GM23338 (cell line): ENCODE data around the gene EDEM2. TPM values are rescaled to one million over a fixed set of nuclear protein-coding genes. Genes with fewer than 3 reads are reported as not detected.
A peak's percentile ranks its signal among the peaks of the same experiment; 100 is the strongest.

Experiments used
- ATAC-seq: fragments of 200-7000 bp; cut with Tn5 transposase; 3 replicates; pipeline ENCODE4 v1.9.1; 2020
- DNase-seq: peaks from one replicate; pipeline ENCODE4 v3.0.0-alpha.2; 2015; ENCODE audit warnings: low spot score
- H2AFZ ChIP-seq: fragments of 200-600 bp; sonication (generic); 2 replicates; pipeline ENCODE4 v1.8.0; 2016; ENCODE audit warnings: antibody characterized with exemption, mild to moderate bottlenecking, moderate library complexity
- H3F3A ChIP-seq: fragments of 200-600 bp; sonication (generic); replicated peaks from 2 replicates; pipeline ENCODE4 v1.8.0; 2017; ENCODE audit warnings: antibody characterized with exemption, mixed run types, low read depth
- H3K27ac ChIP-seq: fragments of 200-600 bp; sonication (generic); 2 replicates; pipeline ENCODE4 v1.6.1; 2016; ENCODE audit warnings: low read depth
- H3K27me3 ChIP-seq: fragments of 200-600 bp; sonication (generic); 2 replicates; pipeline ENCODE4 v1.8.0; 2016; ENCODE audit warnings: mild to moderate bottlenecking, mixed run types, moderate library complexity; ENCODE audit not compliant: insufficient read depth
- H3K36me3 ChIP-seq: fragments of 200-600 bp; sonication (generic); 2 replicates; pipeline ENCODE4 v1.8.0; 2016; ENCODE audit warnings: mild to moderate bottlenecking; ENCODE audit not compliant: insufficient read depth
- H3K4me1 ChIP-seq: fragments of 200-600 bp; sonication (generic); 2 replicates; pipeline ENCODE4 v1.8.0; 2016; ENCODE audit warnings: mild to moderate bottlenecking, moderate library complexity; ENCODE audit not compliant: insufficient read depth
- H3K4me2 ChIP-seq: fragments of 200-600 bp; sonication (generic); 2 replicates; pipeline ENCODE4 v1.7.1; 2017; ENCODE audit warnings: mixed run types
- H3K4me3 ChIP-seq: fragments of 200-600 bp; sonication (generic); 2 replicates; pipeline ENCODE4 v1.6.1; 2016; ENCODE audit warnings: mixed run types
- H3K79me2 ChIP-seq: fragments of 200-600 bp; sonication (generic); replicated peaks from 2 replicates; pipeline ENCODE4 v1.8.0; 2017; ENCODE audit warnings: mild to moderate bottlenecking; ENCODE audit not compliant: insufficient read depth
- H3K9me2 ChIP-seq: fragments of 200-600 bp; sonication (generic); 2 replicates; pipeline ENCODE4 v1.8.0; 2017; ENCODE audit not compliant: insufficient read depth
- H4K20me1 ChIP-seq: fragments of 200-600 bp; sonication (generic); replicated peaks from 2 replicates; pipeline ENCODE4 v1.8.0; 2017; ENCODE audit warnings: mild to moderate bottlenecking; ENCODE audit not compliant: insufficient read depth
- H3K27ac Mint-ChIP-seq: 2 replicates; pipeline ENCODE4 v1.8.0; 2020; ENCODE audit warnings: inconsistent platforms, mild to moderate bottlenecking, moderate library complexity, mixed read lengths
- H3K27me3 Mint-ChIP-seq: 3 replicates; pipeline ENCODE4 v1.8.0; 2022; ENCODE audit warnings: low read depth, mild to moderate bottlenecking, moderate library complexity, mixed read lengths, inconsistent platforms; ENCODE audit not compliant: insufficient read depth, poor library complexity
- H3K36me3 Mint-ChIP-seq: 3 replicates; pipeline ENCODE4 v1.8.0; 2021; ENCODE audit warnings: low read depth, mild to moderate bottlenecking, inconsistent platforms, moderate library complexity, mixed read lengths
- H3K4me1 Mint-ChIP-seq: 3 replicates; pipeline ENCODE4 v1.8.0; 2020; ENCODE audit warnings: mild to moderate bottlenecking, inconsistent platforms, mixed read lengths
- H3K4me3 Mint-ChIP-seq: 3 replicates; pipeline ENCODE4 v1.8.0; 2021; ENCODE audit warnings: moderate library complexity, mild to moderate bottlenecking, inconsistent platforms, mixed read lengths
- H3K9me3 Mint-ChIP-seq: 3 replicates; pipeline ENCODE4 v1.8.0; 2020; ENCODE audit warnings: moderate library complexity, mild to moderate bottlenecking, inconsistent platforms, mixed read lengths
- EZH2 ChIP-seq: fragments of 200-600 bp; sonication (generic); IDR thresholded peaks from one replicate; pipeline ENCODE4 v1.8.0; 2017; ENCODE audit warnings: antibody characterized with exemption, mild to moderate bottlenecking, low read depth; ENCODE audit not compliant: unreplicated experiment
- POLR2AphosphoS5 ChIP-seq: IDR thresholded peaks from 2 replicates; pipeline ENCODE4 v1.6.1; 2016; ENCODE audit warnings: antibody characterized with exemption, low read depth
- STAT1 ChIP-seq: IDR thresholded peaks from one replicate; pipeline ENCODE4 v1.6.1; 2016; ENCODE audit warnings: antibody characterized with exemption; ENCODE audit not compliant: unreplicated experiment
- ZNF114 ChIP-seq: fragments of 250-450 bp; sonication (Bioruptor Pico); IDR thresholded peaks from 2 replicates; pipeline ENCODE4 v1.5.0; 2020; ENCODE audit warnings: mild to moderate bottlenecking, moderate library complexity
- polyA plus RNA-seq: library from polyadenylated mRNA; unstranded; fragments of >200 nt; fragmentation: Nextera tagmentation; extraction: Ambion mirVana; gene quantifications from 2 replicates; pipeline ENCODE4 v1.2.1, GENCODE V29; 2016
- total RNA-seq: library from RNA; depleted of rRNA; stranded (reverse); fragments of >200 nt; shearing (Covaris generic); gene quantifications from 2 replicates; pipeline ENCODE4 v1.2.3, GENCODE V29; 2014
- TF ChIP-seq, protein P1 (sequence below): fragments of 250-450 bp; sonication (Bioruptor Pico); IDR thresholded peaks from 2 replicates; pipeline ENCODE4 v1.5.0; 2020; ENCODE audit warnings: mild to moderate bottlenecking, moderate library complexity
- TF ChIP-seq, protein P2 (sequence below): IDR thresholded peaks from 2 replicates; pipeline ENCODE4 v1.6.1; 2016; ENCODE audit warnings: antibody characterized with exemption
- TF ChIP-seq, protein P3 (sequence below): IDR thresholded peaks from one replicate; pipeline ENCODE4 v1.6.1; 2018; ENCODE audit warnings: antibody characterized with exemption; ENCODE audit not compliant: unreplicated experiment

Gene EDEM2
- total and polyA plus RNA-seq, 2 experiments from 2014 or later, result 13.9 to 25.3 TPM

DNA sequence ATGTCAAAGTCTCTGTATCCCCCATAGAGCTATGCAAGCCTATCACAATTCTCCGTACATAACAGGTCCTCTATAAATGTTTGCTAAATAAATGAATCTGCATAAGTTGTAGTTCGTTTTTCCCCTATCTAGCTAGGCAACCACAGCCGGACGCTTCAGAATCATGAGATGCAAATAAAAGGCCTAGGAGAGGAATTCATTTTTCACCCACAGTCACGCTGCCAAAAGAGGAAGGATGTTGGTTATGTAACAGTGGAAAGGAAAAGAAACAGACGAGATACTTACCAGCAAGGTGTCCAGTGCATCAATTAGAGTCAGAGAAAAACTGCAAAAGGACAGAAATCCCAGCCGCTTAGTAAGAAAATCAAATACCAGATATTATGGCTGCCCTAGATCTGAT is 2.4 kb downstream of the EDEM2 start (continued):
- TF ChIP-seq, protein P1, sequence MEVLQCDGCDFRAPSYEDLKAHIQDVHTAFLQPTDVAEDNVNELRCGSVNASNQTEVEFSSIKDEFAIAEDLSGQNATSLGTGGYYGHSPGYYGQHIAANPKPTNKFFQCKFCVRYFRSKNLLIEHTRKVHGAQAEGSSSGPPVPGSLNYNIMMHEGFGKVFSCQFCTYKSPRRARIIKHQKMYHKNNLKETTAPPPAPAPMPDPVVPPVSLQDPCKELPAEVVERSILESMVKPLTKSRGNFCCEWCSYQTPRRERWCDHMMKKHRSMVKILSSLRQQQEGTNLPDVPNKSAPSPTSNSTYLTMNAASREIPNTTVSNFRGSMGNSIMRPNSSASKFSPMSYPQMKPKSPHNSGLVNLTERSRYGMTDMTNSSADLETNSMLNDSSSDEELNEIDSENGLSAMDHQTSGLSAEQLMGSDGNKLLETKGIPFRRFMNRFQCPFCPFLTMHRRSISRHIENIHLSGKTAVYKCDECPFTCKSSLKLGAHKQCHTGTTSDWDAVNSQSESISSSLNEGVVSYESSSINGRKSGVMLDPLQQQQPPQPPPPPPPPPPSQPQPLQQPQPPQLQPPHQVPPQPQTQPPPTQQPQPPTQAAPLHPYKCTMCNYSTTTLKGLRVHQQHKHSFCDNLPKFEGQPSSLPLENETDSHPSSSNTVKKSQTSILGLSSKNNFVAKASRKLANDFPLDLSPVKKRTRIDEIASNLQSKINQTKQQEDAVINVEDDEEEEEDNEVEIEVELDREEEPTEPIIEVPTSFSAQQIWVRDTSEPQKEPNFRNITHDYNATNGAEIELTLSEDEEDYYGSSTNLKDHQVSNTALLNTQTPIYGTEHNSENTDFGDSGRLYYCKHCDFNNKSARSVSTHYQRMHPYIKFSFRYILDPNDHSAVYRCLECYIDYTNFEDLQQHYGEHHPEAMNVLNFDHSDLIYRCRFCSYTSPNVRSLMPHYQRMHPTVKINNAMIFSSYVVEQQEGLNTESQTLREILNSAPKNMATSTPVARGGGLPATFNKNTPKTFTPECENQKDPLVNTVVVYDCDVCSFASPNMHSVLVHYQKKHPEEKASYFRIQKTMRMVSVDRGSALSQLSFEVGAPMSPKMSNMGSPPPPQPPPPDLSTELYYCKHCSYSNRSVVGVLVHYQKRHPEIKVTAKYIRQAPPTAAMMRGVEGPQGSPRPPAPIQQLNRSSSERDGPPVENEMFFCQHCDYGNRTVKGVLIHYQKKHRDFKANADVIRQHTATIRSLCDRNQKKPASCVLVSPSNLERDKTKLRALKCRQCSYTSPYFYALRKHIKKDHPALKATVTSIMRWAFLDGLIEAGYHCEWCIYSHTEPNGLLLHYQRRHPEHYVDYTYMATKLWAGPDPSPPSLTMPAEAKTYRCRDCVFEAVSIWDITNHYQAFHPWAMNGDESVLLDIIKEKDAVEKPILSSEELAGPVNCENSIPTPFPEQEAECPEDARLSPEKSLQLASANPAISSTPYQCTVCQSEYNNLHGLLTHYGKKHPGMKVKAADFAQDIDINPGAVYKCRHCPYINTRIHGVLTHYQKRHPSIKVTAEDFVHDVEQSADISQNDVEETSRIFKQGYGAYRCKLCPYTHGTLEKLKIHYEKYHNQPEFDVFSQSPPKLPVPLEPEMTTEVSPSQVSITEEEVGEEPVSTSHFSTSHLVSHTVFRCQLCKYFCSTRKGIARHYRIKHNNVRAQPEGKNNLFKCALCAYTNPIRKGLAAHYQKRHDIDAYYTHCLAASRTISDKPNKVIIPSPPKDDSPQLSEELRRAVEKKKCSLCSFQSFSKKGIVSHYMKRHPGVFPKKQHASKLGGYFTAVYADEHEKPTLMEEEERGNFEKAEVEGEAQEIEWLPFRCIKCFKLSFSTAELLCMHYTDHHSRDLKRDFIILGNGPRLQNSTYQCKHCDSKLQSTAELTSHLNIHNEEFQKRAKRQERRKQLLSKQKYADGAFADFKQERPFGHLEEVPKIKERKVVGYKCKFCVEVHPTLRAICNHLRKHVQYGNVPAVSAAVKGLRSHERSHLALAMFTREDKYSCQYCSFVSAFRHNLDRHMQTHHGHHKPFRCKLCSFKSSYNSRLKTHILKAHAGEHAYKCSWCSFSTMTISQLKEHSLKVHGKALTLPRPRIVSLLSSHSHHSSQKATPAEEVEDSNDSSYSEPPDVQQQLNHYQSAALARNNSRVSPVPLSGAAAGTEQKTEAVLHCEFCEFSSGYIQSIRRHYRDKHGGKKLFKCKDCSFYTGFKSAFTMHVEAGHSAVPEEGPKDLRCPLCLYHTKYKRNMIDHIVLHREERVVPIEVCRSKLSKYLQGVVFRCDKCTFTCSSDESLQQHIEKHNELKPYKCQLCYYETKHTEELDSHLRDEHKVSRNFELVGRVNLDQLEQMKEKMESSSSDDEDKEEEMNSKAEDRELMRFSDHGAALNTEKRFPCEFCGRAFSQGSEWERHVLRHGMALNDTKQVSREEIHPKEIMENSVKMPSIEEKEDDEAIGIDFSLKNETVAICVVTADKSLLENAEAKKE (CRISPR knock-in tag), result no peak
- no peak for TF ChIP-seq STAT1

DNA sequence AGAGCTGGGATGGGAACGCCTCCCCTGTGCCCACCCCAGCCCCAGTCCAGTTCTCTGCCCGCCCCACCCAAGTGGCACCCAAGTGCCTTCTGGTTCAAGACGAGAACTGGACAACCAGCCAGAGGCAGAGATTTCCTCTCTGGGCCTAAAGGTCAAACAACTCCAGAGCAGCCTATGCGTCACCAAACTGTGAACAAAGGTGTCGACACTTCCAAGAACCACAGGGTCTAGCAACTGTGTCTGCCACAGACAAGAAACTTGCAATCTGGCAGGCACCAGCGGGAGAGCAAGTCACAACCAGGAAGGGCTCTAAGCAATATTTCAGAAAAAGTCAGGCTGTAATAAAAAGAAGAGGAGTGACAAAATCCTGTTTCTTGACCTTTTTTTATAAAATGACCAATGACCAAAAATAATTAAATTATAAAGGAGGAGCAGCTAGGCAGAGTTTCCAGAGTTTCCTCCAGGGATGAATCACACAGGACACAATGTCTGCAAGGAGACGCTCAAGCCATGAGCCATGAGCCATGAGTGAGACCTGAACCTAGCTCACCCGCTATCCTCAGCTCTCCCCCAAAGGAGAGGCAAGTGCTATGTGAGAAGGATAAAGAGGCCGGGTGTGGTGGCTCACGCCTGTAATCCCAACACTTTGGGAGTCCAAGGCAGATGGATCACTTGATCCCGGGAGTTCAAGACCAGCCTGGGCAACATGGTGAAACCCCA is 11.1 kb downstream of the EDEM2 start:
- Histone ChIP-seq H3K4me3 (no peak overlapping the region), H2AFZ (no peak overlapping the region), H3K27ac (no peak overlapping the region), H3K79me2 (no peaks in the 10 kb centered on the region), H3K27me3 (no peaks in the 10 kb centered on the region), H4K20me1 (no peaks in the 10 kb centered on the region), H3K4me2 (no peak overlapping the region), H3F3A (no peaks in the 10 kb centered on the region), H3K9me2 (no peaks in the 10 kb centered on the region), H3K4me1 (no peaks in the 10 kb centered on the region), H3K36me3 (peaks cover 10% of the 10 kb centered on the region; the same call in 1 of the 2 replicates)
- Mint-ChIP-seq H3K9me3 (no peaks in the 10 kb centered on the region), H3K36me3 (peaks cover 20% of the 10 kb centered on the region), H3K4me3 (no peak overlapping the region), H3K27me3 (peaks cover 2% of the 10 kb centered on the region), H3K4me1 (no peaks in the 10 kb centered on the region), H3K27ac (0 out of 2 replicates have a peak overlapping the region, but pooled peaks have one; percentile 60)
- ATAC-seq (no peak), DNase-seq (no peak)
- TF ChIP-seq ZNF114, result no peak
- TF ChIP-seq STAT1, result no peak

DNA sequence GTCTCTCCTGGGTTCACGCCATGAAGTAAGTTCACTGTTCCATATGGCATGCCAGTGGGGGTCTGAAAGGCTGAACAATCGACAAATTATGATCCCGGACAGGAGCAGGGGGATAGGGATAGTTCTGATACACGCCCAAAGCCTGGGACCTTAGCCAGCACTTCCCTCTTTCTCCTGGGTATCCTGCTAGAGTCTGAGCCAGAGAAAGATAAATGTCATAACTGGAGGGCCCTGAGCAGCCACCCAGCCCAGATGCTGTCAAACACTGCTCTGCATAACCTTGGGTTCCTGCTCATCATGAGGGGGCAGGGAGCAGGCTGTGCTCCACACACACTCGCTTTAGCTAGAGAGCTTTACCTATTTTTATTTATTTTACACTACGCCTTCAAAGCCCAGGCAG is 12.3 kb downstream of the EDEM2 start:
- peaks cover 17% of the 10 kb centered on the region for H3K36me3 Mint-ChIP-seq

More for the DNA sequence above, 12.3 kb downstream of the EDEM2 start:
- Mint-ChIP-seq H3K27me3 (peaks cover 2% of the 10 kb centered on the region), H3K9me3 (no peaks in the 10 kb centered on the region), H3K4me1 (no peaks in the 10 kb centered on the region), H3K27ac (no peak overlapping the region), H3K4me3 (no peak overlapping the region)
- Histone ChIP-seq H3K27me3 (no peaks in the 10 kb centered on the region), H3K4me3 (no peak overlapping the region), H3K36me3 (peaks cover 6% of the 10 kb centered on the region; the same call in 1 of the 2 replicates), H3K9me2 (no peaks in the 10 kb centered on the region), H3K27ac (no peak overlapping the region), H3K79me2 (no peaks in the 10 kb centered on the region), H4K20me1 (no peaks in the 10 kb centered on the region), H3F3A (no peaks in the 10 kb centered on the region), H3K4me1 (no peaks in the 10 kb centered on the region), H2AFZ (no peak overlapping the region), H3K4me2 (no peak overlapping the region)
- TF ChIP-seq POLR2AphosphoS5 (no peak), EZH2 (no peak), ZNF114 (no peak), STAT1 (no peak)
- TF ChIP-seq, protein P2, sequence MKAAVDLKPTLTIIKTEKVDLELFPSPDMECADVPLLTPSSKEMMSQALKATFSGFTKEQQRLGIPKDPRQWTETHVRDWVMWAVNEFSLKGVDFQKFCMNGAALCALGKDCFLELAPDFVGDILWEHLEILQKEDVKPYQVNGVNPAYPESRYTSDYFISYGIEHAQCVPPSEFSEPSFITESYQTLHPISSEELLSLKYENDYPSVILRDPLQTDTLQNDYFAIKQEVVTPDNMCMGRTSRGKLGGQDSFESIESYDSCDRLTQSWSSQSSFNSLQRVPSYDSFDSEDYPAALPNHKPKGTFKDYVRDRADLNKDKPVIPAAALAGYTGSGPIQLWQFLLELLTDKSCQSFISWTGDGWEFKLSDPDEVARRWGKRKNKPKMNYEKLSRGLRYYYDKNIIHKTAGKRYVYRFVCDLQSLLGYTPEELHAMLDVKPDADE, result no peak
- TF ChIP-seq, protein P3, sequence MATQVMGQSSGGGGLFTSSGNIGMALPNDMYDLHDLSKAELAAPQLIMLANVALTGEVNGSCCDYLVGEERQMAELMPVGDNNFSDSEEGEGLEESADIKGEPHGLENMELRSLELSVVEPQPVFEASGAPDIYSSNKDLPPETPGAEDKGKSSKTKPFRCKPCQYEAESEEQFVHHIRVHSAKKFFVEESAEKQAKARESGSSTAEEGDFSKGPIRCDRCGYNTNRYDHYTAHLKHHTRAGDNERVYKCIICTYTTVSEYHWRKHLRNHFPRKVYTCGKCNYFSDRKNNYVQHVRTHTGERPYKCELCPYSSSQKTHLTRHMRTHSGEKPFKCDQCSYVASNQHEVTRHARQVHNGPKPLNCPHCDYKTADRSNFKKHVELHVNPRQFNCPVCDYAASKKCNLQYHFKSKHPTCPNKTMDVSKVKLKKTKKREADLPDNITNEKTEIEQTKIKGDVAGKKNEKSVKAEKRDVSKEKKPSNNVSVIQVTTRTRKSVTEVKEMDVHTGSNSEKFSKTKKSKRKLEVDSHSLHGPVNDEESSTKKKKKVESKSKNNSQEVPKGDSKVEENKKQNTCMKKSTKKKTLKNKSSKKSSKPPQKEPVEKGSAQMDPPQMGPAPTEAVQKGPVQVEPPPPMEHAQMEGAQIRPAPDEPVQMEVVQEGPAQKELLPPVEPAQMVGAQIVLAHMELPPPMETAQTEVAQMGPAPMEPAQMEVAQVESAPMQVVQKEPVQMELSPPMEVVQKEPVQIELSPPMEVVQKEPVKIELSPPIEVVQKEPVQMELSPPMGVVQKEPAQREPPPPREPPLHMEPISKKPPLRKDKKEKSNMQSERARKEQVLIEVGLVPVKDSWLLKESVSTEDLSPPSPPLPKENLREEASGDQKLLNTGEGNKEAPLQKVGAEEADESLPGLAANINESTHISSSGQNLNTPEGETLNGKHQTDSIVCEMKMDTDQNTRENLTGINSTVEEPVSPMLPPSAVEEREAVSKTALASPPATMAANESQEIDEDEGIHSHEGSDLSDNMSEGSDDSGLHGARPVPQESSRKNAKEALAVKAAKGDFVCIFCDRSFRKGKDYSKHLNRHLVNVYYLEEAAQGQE, result no peak
- ATAC-seq (no peak), DNase-seq (no peak)
